ENCODE measurements around the gene AFF3.
"Not testable (repeated sequence)": the region's sequence is repeated elsewhere in the genome, so short reads cannot be mapped to it uniquely, and the experiment has no call there.

Gene AFF3

GRCh38 chr2:100085744-100086143 is 56.6 kb downstream of the AFF3 start:
- DNase-seq (ENCODE audit: extremely low read depth, low read depth) = not testable (repeated sequence)

GRCh38 chr2:100083421-100084216 is 58.8 kb downstream of the AFF3 start:
- not testable (repeated sequence) for DNase-seq (ENCODE audit: extremely low read depth, low read depth)

GRCh38 chr2:100082302-100082978 is 60.0 kb downstream of the AFF3 start:
- not testable (repeated sequence) for DNase-seq (ENCODE audit: extremely low read depth, low read depth)

GRCh38 chr2:100077935-100078334 is 64.5 kb downstream of the AFF3 start:
- TF ChIP-seq CTCF (IDR thresholded peaks at IDR 0.05; ENCODE audit: low read depth, low read length) = no peak
- DNase-seq (ENCODE audit: extremely low read depth, low read depth) = no peak

DNA sequence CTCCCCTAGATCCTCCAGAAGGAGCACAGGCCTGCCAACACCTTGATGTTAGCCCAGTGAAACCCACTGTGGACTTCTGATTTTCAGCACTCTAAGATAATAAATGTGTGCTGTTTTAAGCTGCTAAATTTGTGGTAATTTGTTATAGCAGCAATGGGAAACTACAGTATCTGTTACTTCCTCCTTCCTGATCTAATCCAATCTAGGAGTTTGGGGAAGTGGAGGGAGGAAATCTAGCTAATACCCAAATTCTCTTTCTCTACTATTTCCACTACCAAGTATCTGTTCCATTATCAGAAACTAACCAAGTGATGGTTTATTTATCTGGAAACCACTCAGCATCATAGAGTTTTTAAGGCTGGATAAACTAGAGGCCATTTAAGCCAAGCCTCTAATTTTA is 64.9 kb downstream of the AFF3 start:
- DNase-seq (ENCODE audit: extremely low read depth, low read depth) = no peak
- TF ChIP-seq CTCF (IDR thresholded peaks at IDR 0.05; ENCODE audit: low read depth, low read length) = no peak

DNA sequence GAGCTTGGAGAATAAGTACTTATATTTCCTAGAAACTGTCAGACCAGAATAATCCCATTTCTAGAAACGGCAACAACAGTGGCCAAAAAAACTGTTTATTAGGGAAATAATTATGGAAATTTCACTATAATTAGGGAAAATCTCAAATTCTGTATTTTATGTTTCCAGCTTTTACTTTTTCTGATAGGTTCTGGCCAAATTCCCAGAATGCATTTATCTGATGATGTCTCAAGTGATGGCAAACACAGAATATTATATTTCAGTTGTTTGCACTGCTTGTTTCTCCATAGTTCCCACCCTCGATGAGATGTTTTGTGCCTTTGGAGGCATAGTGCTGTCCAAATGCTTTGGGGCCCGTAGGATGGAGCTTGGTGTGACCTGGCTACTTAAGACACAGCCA is 66.9 kb downstream of the AFF3 start:
- no peak for TF ChIP-seq CTCF (IDR thresholded peaks at IDR 0.05; ENCODE audit: low read depth, low read length)

DNA sequence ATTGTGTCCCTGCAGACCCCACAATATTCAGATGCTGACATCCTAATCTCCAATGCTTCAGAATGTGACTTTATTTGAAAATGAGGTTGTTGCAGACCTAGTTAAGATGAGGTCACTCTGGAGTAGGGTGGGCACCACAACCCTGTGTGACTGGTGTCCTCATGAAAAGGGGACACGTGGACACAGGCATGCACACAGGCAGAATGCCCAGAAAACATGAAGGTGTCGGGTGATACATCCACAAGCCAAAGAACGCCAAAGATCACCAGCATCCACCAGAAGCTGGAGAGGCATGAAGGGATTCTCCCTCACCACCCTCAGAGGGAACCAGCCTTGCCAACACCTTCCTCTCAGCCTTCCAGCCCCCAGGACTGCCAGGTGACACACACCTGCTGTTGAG is 69.3 kb downstream of the AFF3 start:
- TF ChIP-seq CTCF (IDR thresholded peaks at IDR 0.05; ENCODE audit: low read depth, low read length) = no peak
- no peak for DNase-seq (ENCODE audit: extremely low read depth, low read depth)

More for the DNA sequence above, 66.9 kb downstream of the AFF3 start:
- no peak for DNase-seq (ENCODE audit: extremely low read depth, low read depth)

- no peak for DNase-seq (ENCODE audit: extremely low read depth, low read depth)
- no peak for TF ChIP-seq CTCF (IDR thresholded peaks at IDR 0.05; ENCODE audit: low read depth, low read length)
These were observed 69.9 kb downstream of the AFF3 start for GRCh38 chr2:100072503-100072902.

All from AG09319 (cell line).